ENCODE results near the gene RTL1.
A peak's percentile ranks its signal among the peaks of the same experiment; 100 is the strongest.

Gene RTL1

GRCh38 chr14:100905166-100905565 is 1.6 kb upstream of the RTL1 start:
- Histone ChIP-seq H3K36me3 (no peaks in the 10 kb centered on the region), H3K9me3 (ENCODE audit: severe bottlenecking) (no peaks in the 10 kb centered on the region), H3K4me3 (ENCODE audit: low read depth, low read length) (no peak overlapping the region), H3K27me3 (ENCODE audit: insufficient read depth, low read depth, severe bottlenecking) (peaks cover 77% of the 10 kb centered on the region), H3K27ac (no peak overlapping the region)
- DNase-seq = no peak
- TF ChIP-seq CTCF (IDR thresholded peaks at IDR 0.05; ENCODE audit: low read depth, low read length) = no peak

- peak; percentile 50 for TF ChIP-seq CTCF (IDR thresholded peaks at IDR 0.05; ENCODE audit: low read depth, low read length)
- H3K4me3 ChIP-seq (ENCODE audit: low read depth, low read length) = no peak overlapping the region
- H3K27ac ChIP-seq = no peak overlapping the region
- no peak for DNase-seq
- H3K27me3 ChIP-seq (ENCODE audit: insufficient read depth, low read depth, severe bottlenecking) = peaks cover 79% of the 10 kb centered on the region
- H3K36me3 ChIP-seq = no peaks in the 10 kb centered on the region
- no peaks in the 10 kb centered on the region for H3K9me3 ChIP-seq (ENCODE audit: severe bottlenecking)
These were observed 975 bp upstream of the RTL1 start for GRCh38 chr14:100904307-100905087.

GRCh38 chr14:100903134-100903468 is 421 bp downstream of the RTL1 start:
- H3K36me3 ChIP-seq = no peaks in the 10 kb centered on the region
- no peak for TF ChIP-seq CTCF (IDR thresholded peaks at IDR 0.05; ENCODE audit: low read depth, low read length)
- no peak overlapping the region for H3K27ac ChIP-seq
- no peak for DNase-seq
- no peak overlapping the region for H3K4me3 ChIP-seq (ENCODE audit: low read depth, low read length)
- peaks cover 84% of the 10 kb centered on the region for H3K27me3 ChIP-seq (ENCODE audit: insufficient read depth, low read depth, severe bottlenecking)
- no peaks in the 10 kb centered on the region for H3K9me3 ChIP-seq (ENCODE audit: severe bottlenecking)

- peak; percentile 42 for TF ChIP-seq CTCF (IDR thresholded peaks at IDR 0.05; ENCODE audit: low read depth, low read length)
- no peaks in the 10 kb centered on the region for H3K9me3 ChIP-seq (ENCODE audit: severe bottlenecking)
- H3K27me3 ChIP-seq (ENCODE audit: insufficient read depth, low read depth, severe bottlenecking) = peaks cover 83% of the 10 kb centered on the region
- no peak overlapping the region for H3K27ac ChIP-seq
- no peak overlapping the region for H3K4me3 ChIP-seq (ENCODE audit: low read depth, low read length)
- no peaks in the 10 kb centered on the region for H3K36me3 ChIP-seq
- no peak for DNase-seq
These were observed 1.0 kb downstream of the RTL1 start for GRCh38 chr14:100902295-100903133.

GRCh38 chr14:100901391-100902183 is 1.9 kb downstream of the RTL1 start:
- no peak for DNase-seq
- Histone ChIP-seq H3K27me3 (ENCODE audit: insufficient read depth, low read depth, severe bottlenecking) (peaks cover 84% of the 10 kb centered on the region), H3K4me3 (ENCODE audit: low read depth, low read length) (no peak overlapping the region), H3K27ac (no peak overlapping the region), H3K9me3 (ENCODE audit: severe bottlenecking) (no peaks in the 10 kb centered on the region), H3K36me3 (no peaks in the 10 kb centered on the region)
- no peak for TF ChIP-seq CTCF (IDR thresholded peaks at IDR 0.05; ENCODE audit: low read depth, low read length)

Measured in WERI-Rb-1 (cell line).